HG02973 (cell line): ENCODE results near the gene EHBP1L1.
"Not testable (repeated sequence)": the region's sequence is repeated elsewhere in the genome, so short reads cannot be mapped to it uniquely, and the experiment has no call there.

Experiments
- ATAC-seq: cut with Tn5 transposase; IDR thresholded peaks from one replicate; pipeline ENCODE4 v1.9.1; 2021; ENCODE audit warnings: moderate library complexity; ENCODE audit not compliant: unreplicated experiment

EHBP1L1 gene

GRCh38 chr11:65560555-65561418, 15.1 kb upstream of the EHBP1L1 start:
- ATAC-seq: no peak

DNA sequence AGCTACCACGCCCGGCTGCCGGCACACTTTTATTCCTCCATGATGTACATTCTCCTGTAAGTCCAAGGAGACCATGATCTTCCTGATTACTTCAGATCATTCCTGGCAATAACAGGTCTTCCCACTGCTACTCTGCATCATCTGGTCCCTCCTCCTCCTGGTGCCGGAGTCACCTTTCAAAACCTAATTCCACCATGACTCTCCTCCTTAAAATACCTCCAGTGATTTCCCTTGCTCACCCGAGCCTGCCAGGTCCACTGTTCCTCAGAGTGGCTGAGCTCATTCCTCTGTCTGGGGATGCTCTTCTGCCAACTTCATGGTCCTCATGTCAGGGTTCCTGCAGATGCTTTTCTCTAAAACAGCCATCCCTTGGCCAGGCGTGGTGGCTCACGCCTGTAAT, 13.8 kb upstream of the EHBP1L1 start:
- no peak for ATAC-seq

- ATAC-seq: no peak
These were observed 13.1 kb upstream of the EHBP1L1 start for GRCh38 chr11:65562788-65563187.

DNA sequence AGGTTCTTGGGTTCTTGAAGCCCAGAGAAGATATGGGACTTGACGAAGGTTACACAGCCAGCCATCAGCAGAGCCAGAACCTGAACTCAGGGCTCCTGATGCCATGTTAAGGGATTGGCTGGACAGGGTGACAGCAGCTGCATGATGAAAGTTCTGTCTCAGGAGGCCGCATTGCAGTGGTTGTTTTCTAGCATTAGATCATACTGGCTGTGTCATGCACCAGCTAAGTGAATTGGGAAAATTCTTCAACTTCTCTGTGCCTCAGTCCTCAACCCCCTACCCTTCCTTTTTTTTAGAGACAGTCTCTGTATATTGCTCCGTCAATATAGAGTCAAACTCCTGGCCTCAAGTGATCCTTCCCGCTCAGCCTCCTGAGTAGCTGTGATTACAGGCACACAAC, 12.3 kb upstream of the EHBP1L1 start:
- ATAC-seq: no peak

DNA sequence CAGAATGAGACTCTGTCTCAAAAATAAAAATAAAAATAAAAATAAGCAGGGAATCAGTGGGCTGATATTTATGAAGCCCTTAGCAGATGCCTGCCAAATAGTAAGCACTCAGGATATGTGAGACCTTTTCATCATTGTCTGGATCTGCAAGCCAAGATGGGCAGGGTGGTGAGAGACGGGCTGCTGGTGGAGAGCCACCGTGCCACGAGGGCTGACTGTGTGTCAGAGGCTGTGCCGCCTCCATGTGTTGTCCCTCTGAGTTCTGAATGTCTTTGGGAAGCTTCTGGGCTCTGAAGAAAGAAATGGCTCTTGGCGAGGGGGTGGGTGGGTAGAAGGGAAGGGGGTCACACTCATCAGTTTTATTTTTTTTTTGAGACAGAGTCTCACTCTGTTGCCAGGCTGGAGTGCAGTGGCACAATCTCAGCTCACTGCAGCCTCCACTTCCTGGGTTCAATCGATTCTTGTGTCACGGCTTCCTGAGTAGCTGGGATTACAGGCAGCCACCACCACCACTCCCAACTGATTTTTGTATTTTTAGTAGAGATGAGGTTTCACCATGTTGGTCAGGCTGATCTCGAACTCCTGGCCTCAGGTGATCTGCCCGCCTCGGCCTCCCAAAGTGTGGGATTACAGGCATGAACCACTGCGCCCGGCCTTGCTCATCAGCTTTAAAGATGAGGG, 10.8 kb upstream of the EHBP1L1 start:
- not testable (repeated sequence) for ATAC-seq

DNA sequence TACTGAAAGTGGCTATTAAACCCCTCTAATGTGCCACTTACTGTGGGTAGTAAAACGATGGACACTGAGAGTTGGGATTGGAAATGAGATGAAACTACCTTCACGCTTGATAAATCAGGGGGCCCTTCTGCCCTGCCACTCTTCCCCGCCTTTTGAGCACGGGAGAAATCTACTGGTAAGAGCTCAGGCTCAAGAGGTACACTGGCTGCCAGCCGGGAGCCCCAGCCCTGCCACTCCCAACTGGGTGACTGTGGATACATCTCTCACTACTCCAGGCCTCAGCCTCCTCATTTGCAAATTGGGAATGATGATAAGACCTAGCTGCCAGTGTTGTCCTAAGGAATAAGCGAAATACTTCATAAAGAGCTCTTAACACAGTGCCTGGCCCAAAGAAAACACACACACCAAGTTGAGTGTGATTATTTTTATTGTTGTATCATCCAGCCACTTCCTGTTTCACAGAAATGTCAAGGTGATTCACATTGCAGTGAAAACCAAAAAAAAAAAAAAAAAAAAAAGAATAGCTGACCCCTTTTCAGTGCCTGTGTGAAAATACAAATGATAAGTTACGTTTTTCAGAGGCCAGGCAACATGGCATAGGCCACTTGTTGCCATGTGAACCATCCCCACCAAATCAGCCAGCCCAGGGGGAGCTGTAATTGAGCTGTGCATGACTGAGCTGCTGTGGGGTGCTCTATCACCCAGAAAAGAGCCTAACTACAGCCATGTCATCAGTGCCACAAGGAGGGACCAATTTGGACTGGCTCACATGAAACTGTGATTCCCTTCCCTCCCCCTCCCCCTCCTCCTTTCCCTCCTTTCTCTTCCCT, 10.0 kb upstream of the EHBP1L1 start:
- no peak for ATAC-seq

GRCh38 chr11:65569164-65569972, 6.5 kb upstream of the EHBP1L1 start:
- no peak for ATAC-seq

GRCh38 chr11:65569973-65570918, 5.6 kb upstream of the EHBP1L1 start, which contains the start of gene ZNRD2:
Gene ZNRD2 (plus strand): TSS chr11:65570477. CDS start chr11:65570492, 15 bp downstream.
- ATAC-seq: peak; percentile 50

GRCh38 chr11:65571420-65571819, 4.4 kb upstream of the EHBP1L1 start:
- no peak for ATAC-seq

- no peak for ATAC-seq
These were observed 3.9 kb upstream of the EHBP1L1 start for GRCh38 chr11:65571940-65572339.

GRCh38 chr11:65572356-65573051, 3.3 kb upstream of the EHBP1L1 start, which contains the start of gene FAM89B:
Gene FAM89B (plus strand): TSS chr11:65572538. CDS start chr11:65572670, 132 bp downstream.
- ATAC-seq: no peak

DNA sequence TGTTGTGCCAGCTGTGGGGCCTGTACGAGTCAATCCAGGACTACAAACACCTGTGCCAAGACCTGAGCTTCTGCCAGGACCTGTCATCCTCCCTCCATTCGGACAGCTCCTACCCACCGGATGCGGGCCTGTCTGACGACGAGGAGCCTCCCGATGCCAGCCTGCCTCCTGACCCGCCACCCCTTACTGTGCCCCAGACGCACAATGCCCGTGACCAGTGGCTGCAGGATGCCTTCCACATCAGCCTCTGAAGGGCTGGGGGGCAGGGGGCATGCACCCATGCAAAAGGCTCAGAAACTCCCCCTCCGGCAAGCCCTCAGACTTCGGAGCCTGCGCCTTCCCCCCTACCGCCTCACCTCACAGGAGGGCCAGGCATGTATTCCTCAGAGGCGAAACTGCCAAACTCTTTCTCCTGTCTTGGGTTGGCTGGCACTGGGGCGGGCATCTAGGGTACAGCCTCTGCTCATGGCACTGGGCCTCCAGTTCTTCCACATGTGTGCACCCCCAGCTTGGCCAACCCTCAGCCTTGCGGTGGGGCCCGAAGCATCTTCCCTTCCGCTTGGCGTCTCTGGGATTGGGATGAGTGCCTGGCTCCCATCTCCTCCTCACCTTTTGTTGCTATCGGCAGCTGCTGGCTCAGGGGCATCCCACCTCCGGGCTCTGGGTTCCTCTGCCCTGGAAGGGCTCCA, 2.3 kb upstream of the EHBP1L1 start:
- ATAC-seq: no peak

DNA sequence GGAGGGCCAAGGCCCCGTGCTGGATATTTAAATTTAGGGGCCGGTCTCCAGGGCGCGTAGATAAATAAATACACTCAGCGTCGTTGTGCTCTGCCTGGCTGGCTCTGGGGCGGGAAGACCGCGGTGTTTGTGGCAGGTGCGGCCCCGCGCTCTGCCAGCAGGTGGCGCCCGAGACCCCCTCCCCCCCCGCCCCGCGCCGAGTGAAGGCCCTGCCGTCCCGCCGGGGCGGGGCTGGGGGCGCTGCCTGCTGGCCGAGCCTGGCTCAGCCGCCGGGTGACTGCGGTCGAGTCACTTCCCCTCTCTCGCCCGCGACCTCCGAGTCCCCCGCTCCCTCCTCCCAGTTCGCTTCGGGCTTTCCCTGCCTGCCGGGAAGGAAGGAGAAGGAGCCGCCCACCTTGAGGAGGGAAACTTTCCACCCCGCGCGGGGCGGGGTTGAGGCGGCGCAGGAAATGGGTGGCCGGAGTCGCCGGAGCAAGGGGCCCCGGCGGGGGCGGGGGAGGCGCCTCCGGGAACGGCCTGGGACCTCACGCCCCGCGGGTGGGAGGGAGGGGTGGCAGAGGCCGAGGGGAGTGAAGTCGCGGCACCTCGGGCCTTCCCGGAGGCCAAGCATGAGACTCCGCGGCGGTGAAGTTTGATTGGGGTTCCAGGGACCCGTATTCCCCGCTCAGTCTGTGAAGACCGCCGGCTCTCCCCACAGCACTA, 1.6 kb upstream of the EHBP1L1 start:
- peak; percentile 33 for ATAC-seq

DNA sequence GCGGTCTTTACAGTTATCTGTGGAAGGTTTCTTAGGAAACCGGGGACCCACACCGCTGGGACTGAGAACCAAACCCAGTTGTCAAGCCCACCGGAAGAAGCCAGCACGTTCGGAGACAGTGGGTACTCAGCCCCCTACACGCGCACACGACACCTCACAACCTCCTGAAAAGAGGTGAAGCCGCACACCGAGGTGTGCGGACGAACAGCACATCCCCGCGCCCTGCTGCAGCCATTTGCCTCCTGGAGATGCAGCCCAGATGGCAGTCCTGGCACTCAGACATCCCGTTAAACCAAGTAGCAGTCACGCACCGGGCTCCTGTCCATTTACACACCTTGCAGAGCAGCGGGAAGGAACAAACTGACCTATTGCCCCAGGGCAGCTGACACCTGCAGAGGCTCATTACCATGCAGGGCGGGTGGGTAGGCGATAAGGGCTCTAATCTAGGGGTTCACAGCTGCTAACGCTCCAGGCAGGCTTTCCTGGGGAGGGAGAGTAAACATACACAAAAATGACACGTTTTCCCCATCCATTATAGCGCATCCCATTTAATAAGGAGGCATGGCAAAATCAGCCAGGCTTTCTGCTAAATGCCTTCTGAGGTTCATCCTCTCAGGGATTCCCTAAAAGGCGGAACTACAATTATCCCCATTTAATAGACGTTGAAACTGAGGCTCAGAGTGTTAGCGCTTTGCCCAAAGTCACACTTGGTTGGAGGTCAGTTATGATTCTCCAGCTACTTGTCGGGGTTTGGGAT, 864 bp upstream of the EHBP1L1 start:
- ATAC-seq: no peak

DNA sequence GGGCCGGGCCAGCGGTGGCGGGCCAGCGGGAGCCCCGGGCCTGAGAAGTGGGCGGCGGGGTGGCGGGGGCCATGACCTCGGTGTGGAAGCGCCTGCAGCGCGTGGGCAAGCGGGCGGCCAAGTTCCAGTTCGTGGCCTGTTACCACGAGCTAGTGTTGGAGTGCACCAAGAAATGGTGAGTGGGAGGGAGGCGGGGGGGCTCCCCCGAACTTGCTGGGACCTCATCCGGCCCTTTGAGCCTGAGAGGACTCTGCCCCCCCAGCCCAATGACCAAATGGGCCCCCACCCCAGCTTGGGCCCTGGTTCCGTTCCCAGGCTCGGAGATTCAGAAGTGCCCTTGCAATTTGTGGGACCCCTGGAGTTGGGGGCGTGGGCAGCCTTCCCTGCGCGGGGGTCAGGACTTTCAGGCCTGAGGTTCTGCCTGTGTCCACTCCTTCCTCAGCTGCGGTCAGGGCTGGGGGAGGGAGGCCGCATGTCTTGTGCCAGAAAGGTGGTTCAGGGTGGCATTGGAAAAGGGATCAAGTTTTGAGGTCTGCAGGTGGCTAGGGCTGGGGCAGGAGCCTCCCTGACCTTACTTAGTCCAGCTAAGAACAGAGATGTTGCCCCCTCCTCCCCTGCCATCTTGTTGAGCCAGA, 496 bp downstream of the EHBP1L1 start:
- no peak for ATAC-seq
